GM18861 (cell line): ENCODE data around the gene TSNAXIP1.
"Not testable (repeated sequence)": the region's sequence is repeated elsewhere in the genome, so short reads cannot be mapped to it uniquely, and the experiment has no call there.

ENCODE experiments used
- ATAC-seq: cut with Tn5 transposase; IDR thresholded peaks from one replicate; pipeline ENCODE4 v1.9.1; 2021; ENCODE audit not compliant: unreplicated experiment

Gene TSNAXIP1

DNA sequence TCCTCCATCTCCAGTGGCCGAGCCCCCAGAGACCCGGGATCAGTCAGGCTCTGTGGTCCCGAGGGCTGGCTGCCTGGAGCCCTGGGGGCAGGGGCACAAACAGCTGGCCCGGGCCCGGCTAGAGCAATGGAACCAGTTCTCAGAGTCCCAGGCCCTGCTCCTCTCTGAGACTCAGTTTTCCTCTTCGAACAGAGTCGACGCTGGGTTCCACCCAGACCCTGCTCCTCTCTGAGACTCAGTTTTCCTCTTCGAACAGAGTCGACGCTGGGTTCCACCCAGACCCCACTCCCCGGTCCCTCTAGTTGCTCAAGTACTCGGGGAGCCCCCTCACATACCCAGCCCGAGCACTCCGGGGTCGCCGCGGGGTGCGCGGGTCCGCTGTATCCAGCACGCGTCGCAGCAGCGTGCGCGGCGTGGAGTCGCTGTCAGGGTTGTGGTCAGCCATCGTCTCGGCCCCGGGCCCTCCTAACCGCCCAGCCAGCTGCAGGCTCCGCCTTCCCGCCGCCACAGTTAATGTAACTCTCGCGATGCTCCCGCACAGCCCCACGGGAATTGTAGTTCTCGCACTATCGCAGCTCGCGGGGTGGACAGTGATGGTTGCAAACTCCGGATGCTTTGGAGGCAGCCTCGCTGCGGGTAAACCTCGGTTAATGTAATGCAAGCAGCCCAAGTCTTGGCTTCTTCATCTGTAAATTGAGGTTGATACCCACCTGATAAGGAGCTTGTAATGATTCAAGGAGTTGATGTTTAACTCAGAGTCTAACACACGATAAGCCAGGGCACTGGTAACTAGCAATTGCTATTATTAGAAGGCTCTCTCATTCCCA is 26.9 kb downstream of the TSNAXIP1 start:
- peak; percentile 96 for ATAC-seq

DNA sequence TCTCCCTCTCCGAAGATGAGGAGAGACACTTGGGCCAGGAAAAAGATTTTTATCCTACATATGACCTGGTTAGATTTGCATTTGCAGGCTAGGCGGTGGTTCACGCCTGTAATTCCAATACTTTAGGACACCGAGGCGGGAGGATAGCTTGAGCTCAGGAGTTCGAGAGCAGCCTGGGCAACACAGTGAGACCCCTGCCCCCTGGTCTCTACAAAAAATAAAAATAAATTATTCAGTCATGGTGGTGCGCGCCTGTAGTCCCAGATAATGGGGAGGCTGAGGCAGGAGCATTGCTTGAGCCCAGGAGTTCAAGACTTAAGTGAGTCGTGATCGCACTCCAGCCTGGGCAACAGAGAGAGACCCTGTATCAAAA is 27.5 kb downstream of the TSNAXIP1 start:
- ATAC-seq = no peak

GRCh38 chr16:67837190-67837589 is 30.5 kb downstream of the TSNAXIP1 start:
- ATAC-seq = not testable (repeated sequence)

DNA sequence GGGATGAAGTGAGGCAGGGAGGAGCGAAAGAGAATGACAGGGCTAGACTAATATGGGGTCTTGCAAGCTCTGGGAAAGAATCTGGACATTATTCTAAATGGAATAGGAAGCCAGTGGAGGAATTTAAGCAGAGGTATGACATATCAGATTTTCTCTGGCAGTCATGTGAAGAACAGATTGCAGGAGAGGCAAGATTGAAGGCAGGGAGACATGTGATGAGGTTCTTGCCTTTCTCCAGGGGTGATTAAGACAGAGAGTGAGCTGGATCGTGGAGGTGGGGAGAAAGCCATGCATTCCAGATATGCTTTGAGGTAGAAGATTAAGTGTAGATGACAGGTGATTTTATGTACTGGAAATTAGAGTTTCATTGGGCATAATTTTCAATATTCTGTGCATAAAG is 31.1 kb downstream of the TSNAXIP1 start:
- ATAC-seq = no peak

DNA sequence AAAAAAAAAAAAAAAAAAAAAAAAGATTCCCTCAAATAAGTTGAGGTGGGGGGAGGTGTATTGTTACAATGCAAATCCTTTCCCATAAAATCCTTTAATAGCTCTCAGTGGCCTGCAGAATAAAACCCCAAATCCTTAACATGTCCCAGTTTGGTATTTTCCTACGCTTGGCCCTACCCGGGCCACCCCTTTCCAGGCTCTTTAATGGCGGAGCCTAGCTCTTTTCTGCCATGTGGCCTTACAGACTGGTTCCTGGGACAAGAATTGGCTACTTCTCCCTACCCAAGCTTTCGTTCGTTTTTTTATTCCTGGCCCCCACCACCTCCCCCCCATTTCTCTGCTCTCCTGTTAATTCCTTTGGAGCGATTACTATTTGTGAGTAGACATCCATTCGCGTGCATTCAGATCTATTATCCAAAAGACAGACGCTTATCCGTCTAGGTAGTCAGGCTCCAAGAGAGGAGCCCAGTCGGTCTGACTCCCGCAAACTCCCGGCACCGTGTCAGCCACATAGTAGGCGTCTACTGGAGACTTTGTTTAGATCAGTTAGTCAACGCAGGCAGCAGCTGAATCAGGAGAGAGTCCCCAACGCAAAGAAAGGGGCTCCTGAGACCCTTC is 34.6 kb downstream of the TSNAXIP1 start:
- no peak for ATAC-seq

DNA sequence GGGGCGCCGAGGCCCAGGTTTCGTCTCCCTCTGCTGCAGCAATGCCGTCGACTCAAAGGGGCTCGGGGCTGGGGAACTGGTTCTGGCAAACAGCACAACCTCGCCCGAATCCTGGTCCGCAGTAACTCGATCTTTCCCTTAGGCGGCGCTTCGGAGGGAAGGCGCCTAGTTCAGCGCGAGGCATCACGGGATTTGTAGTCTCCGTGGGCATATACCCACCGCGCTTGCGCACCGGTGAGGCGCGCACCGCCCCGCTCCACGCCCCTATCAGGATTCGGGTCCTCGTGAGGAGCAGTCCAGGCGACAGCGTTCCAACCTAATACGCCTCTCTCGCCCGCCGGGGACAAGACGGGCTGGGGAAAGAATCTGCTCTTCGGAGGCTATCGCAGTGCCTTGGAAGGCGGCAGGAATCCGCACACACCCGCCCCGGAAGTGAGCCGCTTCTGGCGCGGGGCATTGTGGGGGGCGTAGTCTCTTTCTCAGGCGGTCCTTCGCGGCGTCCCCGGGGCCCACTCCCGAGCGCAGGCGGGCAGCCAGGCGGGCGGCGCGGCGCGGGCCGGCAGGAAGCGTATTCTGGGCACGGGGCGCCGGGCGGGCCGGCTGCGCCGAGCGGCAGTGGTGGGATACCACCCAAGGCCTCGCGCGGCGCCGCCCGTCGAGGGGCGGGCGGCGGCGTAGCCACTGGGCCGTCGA is 35.3 kb downstream of the TSNAXIP1 start, which contains the start of gene THAP11:
Gene THAP11 (plus strand): TSS at position 505 of the 693 bp plus-strand sequence. CDS start 235 bp downstream, outside the sequence.
- ATAC-seq = peak; percentile 37

- peak; percentile 13 for ATAC-seq
Measured at GRCh38 chr16:67842509-67843342, 36.0 kb downstream of the TSNAXIP1 start.

DNA sequence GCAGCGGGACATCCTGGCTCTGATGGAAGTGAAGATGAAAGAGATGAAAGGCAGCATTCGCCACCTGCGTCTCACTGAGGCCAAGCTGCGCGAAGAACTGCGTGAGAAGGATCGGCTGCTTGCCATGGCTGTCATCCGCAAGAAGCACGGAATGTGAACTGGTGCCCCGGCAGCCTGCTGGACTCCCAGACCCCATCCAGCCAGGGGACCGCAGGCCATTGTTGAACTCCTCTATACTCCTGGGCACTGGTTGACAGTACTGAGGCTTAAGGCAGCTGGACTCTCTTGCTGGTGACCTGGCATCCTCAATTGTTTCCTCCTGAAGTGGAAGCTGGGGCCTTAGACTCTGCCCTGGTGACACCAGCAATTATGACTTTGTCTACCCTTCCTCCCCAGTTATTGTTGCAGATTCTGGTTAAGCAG is 36.7 kb downstream of the TSNAXIP1 start:
- ATAC-seq = no peak

DNA sequence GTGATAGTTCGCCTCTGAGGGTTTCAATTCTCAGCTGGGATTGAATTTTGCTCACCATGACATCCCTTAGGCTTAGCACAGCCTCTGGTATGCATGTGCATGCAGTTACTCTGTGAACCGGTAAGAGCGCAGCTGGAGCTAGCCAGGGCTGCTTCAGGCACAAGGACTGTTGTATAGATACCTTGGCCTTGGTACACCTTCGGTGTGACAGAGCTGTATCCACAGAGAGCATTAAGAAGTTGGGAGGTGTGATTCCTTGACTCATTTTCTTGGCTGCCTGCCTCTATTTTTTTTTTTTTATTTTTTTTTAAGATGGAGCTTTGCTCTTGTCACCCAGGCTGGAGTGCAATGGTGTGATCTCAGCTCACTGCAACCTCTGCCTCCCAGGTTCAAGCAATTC is 37.8 kb downstream of the TSNAXIP1 start:
- no peak for ATAC-seq

- no peak for ATAC-seq
Measured at GRCh38 chr16:67845291-67846062, 38.8 kb downstream of the TSNAXIP1 start.

- ATAC-seq = no peak
Measured at GRCh38 chr16:67846063-67846319, 39.3 kb downstream of the TSNAXIP1 start.

GRCh38 chr16:67846320-67847063 is 39.8 kb downstream of the TSNAXIP1 start, which contains the start of gene NUTF2:
TSS of gene NUTF2 (plus strand) at chr16:67846933. CDS start at chr16:67865131, 18,198 bp downstream.
- ATAC-seq = peak; percentile 44

DNA sequence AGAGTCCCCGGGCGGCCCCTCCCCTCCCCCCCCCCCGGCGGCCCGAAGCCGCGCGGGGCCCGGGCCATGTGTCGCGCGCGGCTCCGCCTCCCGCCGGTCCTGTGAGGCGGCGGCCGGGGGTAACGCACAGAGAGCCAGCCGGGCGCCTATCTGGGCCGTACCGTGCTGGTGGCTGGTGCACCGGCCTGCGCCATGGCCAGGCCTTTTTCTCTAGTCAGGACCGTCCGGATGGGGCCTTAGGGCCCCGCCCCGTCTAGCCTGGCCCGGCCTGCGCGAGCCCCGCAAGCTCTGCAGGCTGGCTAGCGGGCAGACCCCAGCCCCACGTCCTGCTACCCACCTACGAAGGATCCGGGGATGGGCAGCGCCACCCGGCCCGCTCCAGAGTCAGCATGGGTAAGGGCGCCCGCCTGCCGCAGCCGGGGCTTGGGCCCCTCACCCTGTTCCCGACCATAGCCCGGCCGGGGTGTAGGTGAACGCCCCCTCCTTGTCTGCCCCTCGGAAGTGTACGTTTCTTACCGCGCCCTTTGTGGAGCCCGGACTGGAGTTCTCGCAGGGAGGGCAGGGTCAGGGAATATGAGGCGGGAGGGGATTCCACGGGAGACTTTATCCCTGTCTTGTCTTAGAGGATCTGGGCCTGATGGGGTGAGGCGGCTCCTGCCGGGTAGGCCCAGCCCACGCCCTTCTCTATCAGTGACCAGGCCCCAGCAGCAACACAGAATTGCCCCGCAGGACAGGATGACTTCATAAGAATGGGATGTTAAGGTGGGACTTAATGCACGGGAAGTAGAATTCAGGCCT is 40.6 kb downstream of the TSNAXIP1 start, which contains the start of gene CENPT:
Gene CENPT (minus strand): TSS at position 630 of the 798 bp plus-strand sequence. CDS start 13,834 bp downstream, outside the sequence.
- ATAC-seq = peak; percentile 30

DNA sequence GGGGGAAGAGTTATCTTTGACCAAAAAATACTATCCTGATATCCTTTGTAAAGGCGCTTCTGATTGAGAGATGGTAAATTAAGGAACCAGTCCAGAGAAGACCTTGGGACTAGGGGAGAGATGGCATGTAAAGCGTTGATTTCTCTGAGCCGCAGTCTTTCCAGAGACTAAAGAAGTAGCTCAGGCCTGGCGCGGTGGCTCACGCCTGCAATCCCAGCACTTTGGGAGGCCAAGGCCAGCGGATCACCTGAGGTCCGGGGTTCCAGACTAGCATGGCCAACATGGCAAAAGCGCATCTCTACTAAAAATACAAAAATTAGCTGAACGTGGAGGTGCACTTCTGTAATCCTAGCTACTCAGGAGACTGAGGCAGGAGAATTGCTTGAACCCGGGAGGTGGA is 41.4 kb downstream of the TSNAXIP1 start:
- ATAC-seq = no peak

DNA sequence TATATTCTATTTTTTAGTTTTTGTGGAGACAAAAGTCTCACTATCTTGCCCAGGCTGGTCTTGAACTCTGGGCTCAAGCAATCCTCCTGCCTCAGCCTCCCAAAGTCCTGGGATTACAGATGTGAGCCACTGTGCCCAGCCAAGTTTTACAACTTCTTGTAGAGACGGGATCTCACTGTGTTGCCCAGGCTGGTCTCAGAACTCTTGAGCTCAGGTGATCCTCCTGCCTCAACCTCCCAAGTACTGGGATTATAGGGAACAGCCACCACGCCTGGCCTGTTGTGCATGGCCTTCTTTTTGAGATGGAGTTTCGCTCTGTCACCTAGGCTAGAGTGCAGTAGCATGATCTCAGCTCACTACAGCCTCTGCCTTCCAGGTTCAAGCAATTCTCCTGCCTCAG is 47.0 kb downstream of the TSNAXIP1 start:
- ATAC-seq = no peak

GRCh38 chr16:67855789-67856188 is 49.1 kb downstream of the TSNAXIP1 start:
- no peak for ATAC-seq

DNA sequence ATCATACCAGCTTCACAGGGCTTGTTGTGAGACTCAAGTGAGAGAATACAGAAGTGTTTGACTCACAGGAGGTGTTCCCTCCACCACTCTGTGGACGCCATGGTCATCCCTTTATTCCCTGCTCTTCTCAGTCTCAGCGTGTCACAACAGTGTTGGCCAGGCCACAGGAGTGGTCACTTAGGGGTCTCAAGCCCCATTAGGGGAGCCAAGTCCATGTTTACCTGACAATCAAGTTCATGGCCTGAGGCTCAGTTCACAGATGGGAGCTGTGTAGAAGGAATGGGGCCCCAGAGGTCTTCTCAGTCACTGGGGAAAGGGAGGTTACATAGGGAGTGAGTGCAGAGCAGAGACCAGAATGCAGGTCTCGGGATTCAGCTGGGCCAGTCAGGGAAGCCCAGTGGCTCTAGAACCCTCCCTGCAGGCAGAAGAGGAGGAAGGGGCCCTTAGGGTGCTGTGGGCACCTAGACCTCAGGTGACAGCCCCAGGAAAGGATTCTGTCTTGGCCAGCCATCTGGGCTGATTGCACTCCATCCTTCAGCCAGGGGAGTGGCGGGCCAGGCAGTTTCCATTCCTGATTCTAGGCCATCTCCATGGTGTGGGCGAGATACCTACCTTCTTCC is 50.3 kb downstream of the TSNAXIP1 start:
- ATAC-seq = no peak

DNA sequence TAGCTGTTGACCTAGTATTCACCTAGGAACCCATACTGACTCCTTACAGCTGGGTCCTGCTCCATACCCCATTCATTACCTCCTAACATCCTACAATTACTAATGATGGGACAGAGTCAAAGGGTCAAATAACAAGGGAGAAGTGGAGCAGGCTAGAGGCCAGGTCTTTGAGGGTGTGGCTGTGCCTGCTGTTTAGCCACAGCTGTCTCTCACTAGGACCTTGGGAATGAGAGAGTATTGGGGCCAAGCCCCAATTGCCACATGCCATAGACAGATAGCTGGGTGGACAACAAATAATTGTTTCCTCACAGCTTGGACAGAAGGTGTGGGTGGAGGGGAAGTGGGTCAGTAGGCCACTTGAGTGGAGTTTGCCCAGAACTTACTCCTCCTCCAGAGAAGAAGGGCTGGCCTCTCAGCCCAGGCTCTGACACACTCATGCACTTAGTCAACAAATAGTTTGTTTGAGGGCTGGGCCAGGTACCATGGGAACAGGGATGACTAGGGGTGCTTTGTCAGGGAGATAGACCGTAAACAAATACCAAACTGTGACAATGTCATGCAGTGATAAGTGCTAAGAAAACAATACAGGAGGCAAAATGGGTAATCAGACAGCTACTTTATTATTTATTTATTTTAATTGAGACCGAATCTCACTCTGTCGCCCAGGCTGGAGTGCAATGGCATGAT is 51.0 kb downstream of the TSNAXIP1 start:
- ATAC-seq = no peak
